ENCODE data around the gene AGXT2.
"Not testable (repeated sequence)": the region's sequence is repeated elsewhere in the genome, so short reads cannot be mapped to it uniquely, and the experiment has no call there.

Gene AGXT2

GRCh38 chr5:35050541-35051126 lies 2.9 kb upstream of the AGXT2 start:
- no peak for DNase-seq

- DNase-seq: no peak
Measured at GRCh38 chr5:35048910-35049309, 1.2 kb upstream of the AGXT2 start.

GRCh38 chr5:35046774-35047173 lies 975 bp downstream of the AGXT2 start:
- DNase-seq: no peak

GRCh38 chr5:35045280-35045679 lies 2.5 kb downstream of the AGXT2 start:
- no peak for DNase-seq

DNA sequence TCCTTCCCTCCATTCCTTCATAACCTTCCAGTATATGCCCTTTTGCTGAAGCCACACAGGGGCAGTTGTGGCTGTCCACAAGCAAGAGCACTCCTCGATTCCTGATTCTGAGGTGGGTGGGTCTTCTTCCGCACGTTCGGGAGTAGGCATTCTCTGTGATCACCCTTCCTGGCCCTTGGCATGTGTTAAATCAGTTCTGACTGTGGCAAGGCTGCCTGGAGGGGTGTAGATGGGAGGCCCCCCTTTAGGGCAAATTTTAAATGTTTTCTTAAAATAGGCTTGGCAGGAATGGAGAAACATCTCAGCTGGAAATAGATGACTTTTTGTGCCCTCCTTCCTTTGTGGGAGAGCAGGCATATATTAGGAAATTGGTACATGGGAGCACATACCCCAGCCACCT lies 3.1 kb downstream of the AGXT2 start:
- no peak for DNase-seq

DNA sequence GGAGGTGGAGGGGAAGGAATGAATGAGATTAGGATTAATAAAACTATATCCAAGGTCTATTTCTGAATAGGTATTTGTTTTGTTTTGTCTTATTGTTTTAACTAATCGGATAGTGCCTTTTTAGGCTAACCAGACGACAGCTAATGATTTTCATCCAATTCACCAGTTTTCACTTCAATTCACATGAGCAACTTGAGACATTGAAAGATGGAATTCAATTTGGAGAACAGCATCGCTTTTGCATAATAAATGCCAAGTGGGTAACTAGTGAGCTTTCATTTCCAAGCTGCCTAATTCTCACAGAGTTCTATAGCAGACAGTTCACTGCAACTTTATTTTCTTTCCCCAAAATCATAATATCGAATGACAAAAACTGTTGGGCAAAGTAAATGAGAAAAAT lies 5.0 kb downstream of the AGXT2 start:
- no peak for DNase-seq

GRCh38 chr5:35041261-35041660 lies 6.5 kb downstream of the AGXT2 start:
- no peak for DNase-seq

- DNase-seq: no peak
Measured at GRCh38 chr5:35038891-35039290, 8.9 kb downstream of the AGXT2 start.

DNA sequence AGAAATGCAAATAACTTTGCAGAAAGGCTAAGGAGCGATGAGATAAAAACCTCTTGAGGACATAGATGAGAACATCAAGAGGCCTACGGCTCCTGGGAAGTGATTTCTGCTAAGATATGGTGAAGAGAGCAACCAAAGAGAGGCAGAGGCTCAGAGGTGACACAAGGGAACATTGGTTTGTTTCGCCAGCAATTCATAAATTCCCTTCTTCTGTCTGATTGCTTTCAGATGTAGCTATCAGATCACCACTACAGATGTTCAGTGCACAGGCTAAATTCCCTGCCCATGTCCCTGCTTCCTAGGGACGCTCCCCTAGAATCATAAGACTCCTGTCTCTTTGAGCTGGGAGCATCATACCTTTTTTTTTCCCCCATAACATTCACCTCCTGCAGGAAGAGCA lies 11.2 kb downstream of the AGXT2 start:
- DNase-seq: no peak

GRCh38 chr5:35035929-35036328 lies 11.8 kb downstream of the AGXT2 start:
- DNase-seq: not testable (repeated sequence)

- no peak for DNase-seq
Measured at GRCh38 chr5:35035271-35035670, 12.5 kb downstream of the AGXT2 start.

- DNase-seq: no peak
Measured at GRCh38 chr5:35032356-35032755, 15.4 kb downstream of the AGXT2 start.

DNA sequence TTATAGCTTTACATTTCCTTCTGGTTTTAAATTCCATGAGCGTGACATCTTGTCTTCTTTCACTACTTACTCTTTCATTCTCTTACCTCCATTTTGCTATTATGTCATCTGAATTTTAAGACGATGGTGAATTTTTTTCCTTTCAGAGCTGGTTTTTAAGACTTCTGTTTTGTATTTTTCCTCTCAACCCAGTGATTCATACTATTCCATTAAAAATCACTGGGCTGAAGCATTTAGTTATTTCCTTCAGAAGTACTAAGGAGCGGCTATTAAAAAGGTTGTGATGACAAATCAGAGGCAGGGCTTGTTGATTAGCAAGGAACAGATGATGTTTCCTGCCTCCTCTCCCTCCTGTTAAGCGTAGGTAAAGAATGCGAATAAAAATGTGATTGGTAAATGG lies 16.5 kb downstream of the AGXT2 start:
- DNase-seq: no peak

DNA sequence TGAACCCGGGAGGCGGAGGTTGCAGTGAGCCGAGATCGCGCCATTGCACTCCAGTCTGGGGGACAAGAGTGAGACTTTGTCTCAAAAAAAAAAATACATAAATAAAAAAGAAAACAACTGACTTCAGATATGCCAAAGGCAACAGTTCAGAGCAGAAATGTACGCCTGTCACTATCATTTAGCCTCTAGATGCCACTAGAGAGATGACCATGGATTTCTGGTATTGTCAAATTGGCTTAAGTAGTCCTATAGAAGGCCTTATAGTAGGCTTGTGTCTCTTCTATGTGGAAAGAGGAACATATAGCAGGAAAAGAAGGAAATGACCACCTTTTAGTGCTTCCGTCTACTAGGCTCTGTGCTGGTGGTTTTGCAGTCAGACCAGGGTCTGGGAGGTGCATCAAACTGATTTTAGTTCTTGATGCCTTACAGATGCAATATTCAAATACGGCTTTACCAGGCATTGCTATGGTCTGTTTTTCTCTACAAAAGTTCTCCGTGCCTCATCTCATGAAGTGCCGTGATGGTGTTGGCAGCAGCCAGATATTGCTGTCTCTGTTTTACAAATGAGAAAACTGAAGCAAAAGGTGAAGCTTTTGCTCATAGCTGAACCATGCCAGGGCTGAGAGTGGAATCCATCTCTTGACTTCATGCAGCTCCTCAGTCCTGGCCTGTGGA lies 17.2 kb downstream of the AGXT2 start:
- DNase-seq: no peak

DNA sequence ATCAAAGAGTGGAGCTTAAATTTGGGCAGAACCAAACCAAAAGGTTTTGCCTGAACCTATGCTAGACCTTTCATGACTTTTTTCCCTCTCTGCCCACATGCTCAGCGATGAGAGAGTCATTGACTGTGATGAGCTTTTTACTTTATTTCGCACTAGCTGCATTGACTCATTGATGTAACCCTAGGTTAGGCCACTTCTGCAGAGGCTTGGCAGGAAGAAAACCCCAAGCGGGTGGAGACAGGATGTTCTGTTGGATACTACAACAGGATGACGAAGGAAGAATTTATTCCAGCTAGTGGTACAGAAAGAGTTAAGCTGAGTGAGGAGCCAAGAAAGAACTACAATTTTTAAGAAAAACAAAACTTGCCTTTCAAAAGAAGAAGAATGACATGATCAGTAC lies 18.4 kb downstream of the AGXT2 start:
- no peak for DNase-seq

DNA sequence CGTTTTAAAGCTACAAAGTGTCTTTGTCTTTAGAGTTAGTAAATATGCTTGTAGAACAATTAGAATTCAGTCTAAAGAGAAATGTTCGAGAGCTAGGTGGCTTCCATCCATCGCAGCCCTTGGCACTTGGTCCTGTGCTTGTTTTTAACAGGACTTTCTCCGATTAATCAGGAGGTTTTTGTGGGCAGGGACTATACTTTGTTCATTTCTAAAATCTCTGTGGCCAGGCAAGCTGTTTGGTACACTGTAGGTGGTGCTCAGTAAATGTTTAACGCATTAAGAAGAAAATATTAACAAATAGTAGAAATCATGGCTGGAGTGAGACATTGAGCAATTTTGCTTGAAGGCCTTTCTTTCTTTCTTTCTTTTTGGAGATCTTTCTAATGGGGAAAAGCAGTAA lies 20.8 kb downstream of the AGXT2 start:
- no peak for DNase-seq

DNA sequence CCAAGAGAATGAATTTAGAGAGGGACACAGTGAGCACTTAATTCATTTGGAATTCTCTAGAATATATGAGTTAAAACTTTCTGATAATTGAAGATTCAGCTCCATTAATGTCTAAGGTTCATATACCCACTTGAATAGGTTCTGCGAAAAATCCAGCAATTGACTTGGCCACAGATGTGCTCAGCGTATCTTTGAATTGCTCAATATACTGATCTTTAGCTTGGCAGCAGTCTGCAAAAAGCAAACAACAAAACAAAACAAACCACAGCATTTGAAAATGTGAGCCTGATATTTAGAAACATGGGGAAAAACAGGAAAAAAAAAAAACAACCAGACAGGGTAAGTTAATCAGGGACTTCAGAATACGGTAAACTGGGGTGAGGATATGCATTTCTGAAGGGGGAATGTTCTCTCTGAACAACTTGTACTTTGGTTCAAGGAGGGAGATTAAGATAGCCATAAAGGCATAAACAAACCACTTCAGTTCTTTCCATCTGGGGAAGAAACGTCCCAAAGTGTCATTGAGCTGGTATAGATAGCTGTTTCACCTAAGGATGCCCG lies 21.4 kb downstream of the AGXT2 start:
- DNase-seq: no peak

- no peak for DNase-seq
Measured at GRCh38 chr5:35024911-35025510, 22.7 kb downstream of the AGXT2 start.

DNA sequence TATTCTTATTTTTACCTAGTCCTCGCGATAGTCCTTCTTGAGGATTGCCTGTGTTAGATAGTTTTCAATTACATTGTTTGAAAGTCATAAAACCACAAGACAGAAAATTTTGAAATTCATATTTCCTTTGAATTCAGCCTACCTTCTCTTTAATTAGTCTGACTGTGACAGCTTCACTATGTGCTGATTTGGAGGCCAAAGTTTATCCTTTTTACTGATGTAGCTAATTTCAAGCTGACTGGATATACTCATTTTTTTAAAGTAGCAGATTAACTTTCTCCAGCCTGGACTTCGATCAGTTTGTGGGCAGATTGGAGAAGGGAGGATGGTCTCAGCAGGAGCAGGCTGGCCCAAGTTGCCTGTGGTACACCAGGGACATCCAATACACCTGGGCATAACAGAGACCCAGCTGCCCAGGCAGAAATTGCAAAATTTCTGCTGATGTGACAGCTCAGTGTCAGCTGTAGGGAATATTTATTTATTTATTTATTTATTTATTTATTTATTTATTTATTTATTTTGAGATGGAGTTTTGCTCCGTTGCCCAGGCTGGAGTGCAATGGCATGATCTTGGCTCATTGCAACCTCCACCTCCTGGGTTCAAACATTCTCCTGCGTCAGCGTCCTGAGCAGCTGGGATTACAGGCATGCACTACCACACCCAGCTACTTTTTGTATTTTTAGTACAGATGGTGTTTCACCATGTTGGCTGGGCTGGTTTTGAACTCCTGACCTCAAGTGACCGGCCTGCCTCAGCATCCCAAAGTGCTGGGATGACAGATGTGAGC lies 24.2 kb downstream of the AGXT2 start:
- DNase-seq: no peak

- DNase-seq: no peak
Measured at GRCh38 chr5:35016174-35017051, 31.3 kb downstream of the AGXT2 start.

GRCh38 chr5:35015063-35015462 lies 32.7 kb downstream of the AGXT2 start:
- DNase-seq: no peak

DNA sequence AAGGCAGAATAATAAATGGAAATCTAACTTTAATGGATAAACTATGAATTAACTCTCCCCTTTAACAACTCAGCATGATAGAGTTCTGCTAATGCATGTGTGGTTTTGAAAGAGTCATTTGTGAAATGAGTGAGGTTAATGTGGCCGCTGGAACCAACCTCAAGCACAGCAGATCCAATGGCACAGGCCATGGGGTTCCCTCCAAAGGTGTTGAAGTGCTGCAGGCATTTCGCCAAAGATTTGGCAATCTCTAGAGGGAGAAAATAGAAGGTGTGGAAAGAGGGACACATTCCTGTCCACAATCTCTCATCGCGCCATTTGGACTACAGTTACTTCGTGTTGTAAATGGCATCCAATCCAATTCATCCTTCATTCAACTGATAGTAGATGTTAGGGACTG lies 35.0 kb downstream of the AGXT2 start:
- DNase-seq: no peak

DNA sequence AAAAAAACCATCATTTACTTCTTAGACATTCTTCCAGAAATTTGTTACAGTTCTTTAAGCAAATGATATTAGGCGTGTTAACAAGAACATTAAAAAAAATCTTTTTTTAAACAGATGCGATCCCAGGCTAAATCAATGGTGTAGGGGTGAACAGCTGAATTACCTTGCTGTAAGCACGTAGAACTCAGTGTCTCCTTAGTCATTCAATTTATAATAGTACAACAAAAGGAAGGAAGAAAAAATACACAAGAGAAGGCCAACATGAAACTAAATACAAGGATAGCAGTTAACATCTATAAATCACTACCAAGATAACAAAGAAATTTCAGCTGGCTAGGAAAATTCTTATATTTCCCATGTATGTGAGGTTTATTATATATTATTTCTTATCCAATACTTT lies 35.4 kb downstream of the AGXT2 start:
- DNase-seq: no peak

Measured in CD4-positive, alpha-beta T cell treated with Interleukin-10 for 1 hour (primary cell).